GM19099 (cell line): ENCODE measurements around the gene PNPLA4.

Source experiments
- POLR2A ChIP-seq: IDR thresholded peaks from 3 replicates; pipeline ENCODE4 v1.6.1; 2011; ENCODE audit warnings: low read depth; ENCODE audit not compliant: insufficient read length; ENCODE audit errors: extremely low read depth

PNPLA4 gene

GRCh38 chrX:7927259-7928167 lies at the start of gene PNPLA4:
TSS of gene PNPLA4 (minus strand) at chrX:7927413. CDS start at chrX:7926119, 1,294 bp downstream.
- peak; percentile 95 for TF ChIP-seq POLR2A

GRCh38 chrX:7972586-7972985 lies 45.4 kb upstream of the PNPLA4 start:
- TF ChIP-seq POLR2A = no peak

GRCh38 chrX:7970428-7970827 lies 43.2 kb upstream of the PNPLA4 start:
- no peak for TF ChIP-seq POLR2A

- TF ChIP-seq POLR2A = no peak
Measured at GRCh38 chrX:7965436-7965835, 38.2 kb upstream of the PNPLA4 start.

GRCh38 chrX:7960246-7960645 lies 33.0 kb upstream of the PNPLA4 start:
- no peak for TF ChIP-seq POLR2A

GRCh38 chrX:7953446-7953845 lies 26.2 kb upstream of the PNPLA4 start:
- no peak for TF ChIP-seq POLR2A

- TF ChIP-seq POLR2A = no peak
Measured at GRCh38 chrX:7950865-7951264, 23.7 kb upstream of the PNPLA4 start.

- TF ChIP-seq POLR2A = no peak
Measured at GRCh38 chrX:7948483-7948882, 21.3 kb upstream of the PNPLA4 start.

GRCh38 chrX:7946960-7947359 lies 19.7 kb upstream of the PNPLA4 start:
- no peak for TF ChIP-seq POLR2A

- no peak for TF ChIP-seq POLR2A
Measured at GRCh38 chrX:7943600-7944245, 16.5 kb upstream of the PNPLA4 start.

GRCh38 chrX:7941390-7942042 lies 14.3 kb upstream of the PNPLA4 start:
- TF ChIP-seq POLR2A = no peak

- TF ChIP-seq POLR2A = no peak
Measured at GRCh38 chrX:7934026-7934425, 6.8 kb upstream of the PNPLA4 start.

GRCh38 chrX:7926914-7927258 lies 327 bp downstream of the PNPLA4 start:
- TF ChIP-seq POLR2A = no peak

- no peak for TF ChIP-seq POLR2A
Measured at GRCh38 chrX:7926501-7926900, 712 bp downstream of the PNPLA4 start.

GRCh38 chrX:7925867-7926472 lies 1.2 kb downstream of the PNPLA4 start:
- TF ChIP-seq POLR2A = no peak
